GM21717 (cell line): ENCODE data around the gene OPCML.

Experiments used
- ATAC-seq: cut with Tn5 transposase; IDR thresholded peaks from one replicate; pipeline ENCODE4 v1.9.1; 2021; ENCODE audit warnings: mild to moderate bottlenecking, moderate library complexity; ENCODE audit not compliant: unreplicated experiment

The OPCML gene

DNA sequence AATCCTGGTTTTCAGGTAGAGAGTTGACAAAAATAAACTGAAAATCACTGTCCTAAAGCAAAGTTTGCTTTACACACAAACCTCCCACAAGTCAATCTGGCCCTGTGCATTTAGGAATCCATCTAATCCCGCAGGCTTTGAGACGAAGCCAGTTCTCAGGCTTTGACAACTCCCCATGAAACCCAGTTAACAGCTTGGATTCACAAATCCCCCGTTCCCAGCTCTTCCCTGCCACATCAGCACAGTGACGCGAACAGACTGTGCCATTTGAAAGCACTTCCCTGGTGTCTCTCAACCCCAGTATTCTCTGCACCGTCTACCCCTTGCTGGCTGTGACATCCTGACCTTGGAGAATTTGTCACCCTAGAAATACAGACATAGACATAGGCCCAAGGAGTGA lies 117.8 kb downstream of the OPCML start:
- no peak for ATAC-seq

DNA sequence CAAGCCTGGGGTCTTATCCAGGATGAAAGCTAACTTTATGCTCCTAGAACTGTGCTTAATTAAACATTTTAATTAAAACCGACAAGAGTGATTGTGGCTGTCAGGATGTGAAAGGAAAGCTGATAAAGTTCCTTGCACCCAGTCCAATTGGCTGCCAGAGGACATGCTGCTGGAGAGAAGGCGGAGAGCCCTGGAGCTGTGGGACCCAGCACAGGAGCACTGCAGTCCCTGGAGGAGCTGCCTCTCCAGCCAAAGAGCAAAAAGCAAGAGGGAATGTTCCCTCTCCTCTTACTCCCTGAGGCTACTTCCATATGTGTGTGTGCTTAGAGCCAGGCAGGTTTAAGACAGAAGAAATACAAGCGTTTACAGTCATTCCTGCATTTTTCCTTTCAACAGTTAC lies 118.6 kb downstream of the OPCML start:
- ATAC-seq: no peak

DNA sequence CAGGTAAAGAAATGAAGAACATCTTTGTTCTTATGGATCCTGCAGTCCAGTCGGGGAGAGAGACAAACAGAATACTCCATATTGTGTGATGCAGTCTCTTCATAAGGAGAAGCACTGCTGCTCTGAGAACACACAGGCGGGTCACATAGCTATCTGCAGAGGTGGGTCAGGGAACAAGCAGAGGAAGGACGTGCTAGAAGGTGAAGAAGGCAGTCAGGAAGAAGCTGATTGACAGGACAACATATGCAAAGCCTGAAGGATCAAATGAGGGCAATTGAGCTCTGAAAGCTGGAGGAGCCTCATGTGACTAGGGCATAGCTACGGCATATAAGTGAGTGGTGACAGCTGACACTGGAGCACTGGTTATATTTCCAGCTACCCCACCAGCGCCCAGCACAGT lies 122.5 kb downstream of the OPCML start:
- no peak for ATAC-seq

DNA sequence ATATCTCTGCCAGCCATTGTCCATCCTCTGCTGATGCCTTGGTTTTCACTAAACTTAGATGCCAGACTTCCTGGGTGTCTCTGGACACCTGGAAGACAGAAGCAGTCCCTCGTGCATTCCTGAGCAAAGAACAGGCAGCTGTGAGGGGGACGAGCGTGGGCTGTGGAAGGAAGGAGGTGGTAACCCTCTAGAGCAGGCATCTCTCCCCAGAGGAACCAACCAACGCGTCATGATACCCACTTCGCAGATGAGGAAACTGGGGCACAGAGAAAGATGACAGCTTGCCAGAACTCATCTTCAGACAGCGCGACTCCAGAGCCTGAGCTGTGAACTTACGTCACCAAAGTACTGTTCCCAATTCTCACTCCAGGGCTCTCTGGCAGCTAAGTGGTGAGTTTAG lies 123.4 kb downstream of the OPCML start:
- ATAC-seq: no peak

DNA sequence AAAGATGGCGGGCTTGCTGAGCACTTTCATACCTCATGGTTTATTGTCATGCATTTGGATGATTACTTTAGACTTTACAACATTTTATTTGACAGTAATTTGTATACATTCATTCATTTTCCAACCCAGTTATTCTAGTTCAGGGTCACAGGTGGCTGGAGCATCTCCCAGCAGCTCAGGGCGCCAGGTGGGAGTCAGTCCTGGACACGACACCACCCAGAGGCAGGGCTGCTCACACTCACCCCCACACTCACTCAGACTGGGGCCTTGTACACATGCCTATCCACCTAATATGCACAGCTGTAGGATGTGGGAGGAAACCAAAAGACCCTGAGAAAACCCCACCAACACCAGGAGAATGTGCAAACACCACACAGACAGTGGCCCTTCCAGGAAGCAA lies 123.9 kb downstream of the OPCML start:
- no peak for ATAC-seq

DNA sequence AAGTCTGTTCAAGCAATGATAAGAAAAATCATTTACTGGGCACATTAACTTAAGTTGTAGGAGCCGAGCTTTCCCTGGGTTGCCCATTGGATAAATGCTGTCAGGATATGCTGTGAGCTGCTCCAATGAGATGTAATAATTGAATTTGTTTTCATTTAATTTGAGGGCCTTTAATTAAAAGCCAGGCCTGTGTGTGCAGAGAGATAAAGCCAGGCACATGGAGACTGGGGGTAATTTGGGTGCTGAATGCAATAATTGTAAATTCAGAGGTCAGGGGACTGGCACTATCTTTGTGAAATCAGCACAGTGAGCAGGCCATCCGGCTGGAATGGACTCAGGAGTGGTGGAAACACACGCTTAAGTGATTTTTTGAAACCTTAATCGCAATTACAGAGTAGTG lies 125.8 kb downstream of the OPCML start:
- no peak for ATAC-seq

DNA sequence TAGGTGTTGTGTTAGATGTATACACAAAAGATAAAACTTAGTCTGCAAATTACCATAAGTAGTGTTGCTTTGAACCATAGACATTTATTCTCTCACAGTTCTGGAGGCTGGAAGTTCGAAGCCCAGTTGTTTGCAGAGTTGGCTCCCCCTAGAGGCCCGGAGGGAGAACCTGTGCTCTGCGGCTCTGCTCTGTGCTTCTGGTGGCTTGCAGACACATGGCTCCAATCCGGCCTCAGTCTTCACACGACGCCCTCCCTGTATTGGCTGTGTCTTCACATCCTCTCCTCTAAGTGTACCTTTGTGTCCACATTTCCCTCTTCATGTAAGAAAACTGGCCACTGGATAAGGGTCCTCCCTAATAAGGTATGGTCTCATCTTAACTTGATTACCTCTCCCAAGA lies 128.4 kb downstream of the OPCML start:
- ATAC-seq: no peak

DNA sequence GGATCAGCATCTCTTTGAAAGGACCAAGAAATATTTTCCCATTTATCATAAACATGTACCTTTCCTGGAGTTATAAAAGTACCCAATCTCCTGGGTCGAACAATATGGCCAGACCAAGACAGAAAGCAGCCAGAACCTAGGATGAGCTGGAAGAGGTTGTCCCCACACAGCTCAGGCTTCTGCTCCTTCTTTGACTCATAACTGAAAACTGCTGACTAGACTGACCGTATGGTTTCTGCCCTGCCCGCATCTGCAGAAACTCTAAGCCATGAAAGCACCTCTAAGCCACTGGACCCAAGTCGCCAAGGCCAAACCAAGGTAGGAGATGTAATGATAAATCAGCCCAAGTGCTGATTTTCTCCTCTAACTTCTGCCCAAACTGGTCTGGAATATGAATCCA lies 129.8 kb downstream of the OPCML start:
- ATAC-seq: no peak

DNA sequence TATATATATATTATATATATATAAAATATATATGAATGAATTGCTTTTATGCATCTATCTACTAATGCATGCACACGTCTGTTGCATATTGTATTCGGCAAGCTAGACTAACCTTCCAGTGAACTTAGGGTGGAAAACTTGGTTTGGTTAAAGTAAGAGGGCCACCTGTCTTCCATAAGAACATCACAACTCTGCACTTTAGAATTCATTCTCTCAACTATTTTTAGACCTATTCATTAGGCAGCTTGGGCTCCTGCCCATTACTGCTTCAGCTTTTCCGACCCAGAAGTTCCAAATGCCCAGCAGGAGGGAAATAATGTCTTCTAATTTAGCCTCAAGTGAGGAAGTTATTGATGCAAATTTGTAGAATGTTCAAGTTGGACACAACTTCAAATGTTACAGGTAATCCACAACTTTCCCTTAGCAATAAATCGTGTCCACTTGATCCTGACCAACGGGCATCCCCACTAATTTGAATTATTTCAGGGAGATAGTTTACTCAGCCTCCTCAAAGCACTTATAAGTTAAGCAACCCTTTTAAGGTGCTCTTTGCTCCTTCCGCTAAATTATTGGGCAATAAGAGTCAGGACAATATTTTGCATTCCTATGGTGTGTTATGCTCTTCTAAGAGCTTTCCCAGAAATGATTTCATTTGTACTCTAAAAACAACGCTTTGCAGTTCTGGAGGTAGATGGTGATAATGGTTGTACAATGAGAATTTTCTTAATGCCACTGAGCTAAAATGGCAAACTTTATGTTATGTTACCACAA lies 132.3 kb downstream of the OPCML start:
- ATAC-seq: no peak

DNA sequence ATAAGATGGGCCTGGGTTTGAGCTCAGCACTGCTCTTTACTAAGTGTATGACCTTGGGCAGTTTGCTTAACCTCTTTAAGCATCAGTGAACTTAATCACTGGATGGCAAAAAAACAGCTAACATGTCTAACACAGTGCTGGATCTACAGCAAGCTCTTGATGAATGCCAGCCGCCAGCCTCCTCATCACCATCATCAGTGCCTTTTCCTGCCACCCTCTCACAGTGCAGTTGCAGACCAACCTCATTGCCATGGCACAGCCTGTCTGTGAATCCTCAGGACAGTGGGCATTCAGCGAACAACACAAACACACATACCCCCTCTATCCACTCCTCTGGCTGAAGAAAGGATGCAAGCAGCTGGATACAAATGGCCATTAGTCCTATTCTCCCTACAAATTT lies 133.0 kb downstream of the OPCML start:
- ATAC-seq: no peak

DNA sequence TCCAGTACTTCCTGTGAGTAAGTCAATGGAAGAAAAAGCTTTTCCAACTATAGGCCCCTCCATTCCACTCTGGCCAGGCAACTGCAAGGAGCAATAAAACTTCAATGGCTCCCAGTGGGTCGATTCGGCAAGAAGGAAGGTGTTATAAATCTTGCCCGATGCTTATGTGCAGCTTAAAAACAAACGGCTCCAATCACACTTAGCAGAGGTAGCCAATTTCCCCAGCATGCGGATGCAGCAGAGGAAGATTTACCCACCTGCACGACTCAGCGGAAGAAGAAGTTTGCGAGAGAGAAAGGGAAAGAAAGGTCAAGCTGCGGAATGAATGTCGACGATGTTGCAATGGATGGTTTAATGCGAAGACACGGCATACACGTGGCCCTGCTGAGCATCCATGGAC lies 141.5 kb downstream of the OPCML start:
- ATAC-seq: no peak

DNA sequence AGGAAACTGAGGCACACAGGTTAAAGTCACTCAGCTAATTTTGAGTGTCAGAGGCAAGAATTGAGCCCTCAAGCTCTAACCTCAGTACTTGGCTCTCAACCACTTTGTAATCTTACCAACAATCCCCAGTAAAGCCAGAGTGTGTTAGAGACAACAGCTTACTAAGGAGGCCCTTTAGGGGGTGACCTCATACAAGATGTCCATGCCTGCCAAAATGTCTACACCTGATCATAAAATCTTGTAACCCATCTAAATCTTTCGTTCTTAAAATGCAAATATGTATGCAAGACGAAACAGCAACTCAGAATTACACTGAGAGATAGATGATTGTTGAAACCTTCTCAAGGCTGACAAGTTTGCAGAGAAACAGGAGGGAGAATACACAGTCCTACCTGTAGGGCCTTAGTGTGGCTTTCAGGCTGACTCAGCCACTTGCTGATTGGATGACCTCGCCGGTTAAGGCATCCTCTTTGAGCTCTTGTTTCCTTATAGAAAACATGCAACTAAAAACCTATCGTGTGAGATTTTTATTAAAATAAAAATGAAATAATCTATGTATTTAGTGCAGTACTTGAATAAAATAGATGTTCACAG lies 143.2 kb downstream of the OPCML start:
- no peak for ATAC-seq

DNA sequence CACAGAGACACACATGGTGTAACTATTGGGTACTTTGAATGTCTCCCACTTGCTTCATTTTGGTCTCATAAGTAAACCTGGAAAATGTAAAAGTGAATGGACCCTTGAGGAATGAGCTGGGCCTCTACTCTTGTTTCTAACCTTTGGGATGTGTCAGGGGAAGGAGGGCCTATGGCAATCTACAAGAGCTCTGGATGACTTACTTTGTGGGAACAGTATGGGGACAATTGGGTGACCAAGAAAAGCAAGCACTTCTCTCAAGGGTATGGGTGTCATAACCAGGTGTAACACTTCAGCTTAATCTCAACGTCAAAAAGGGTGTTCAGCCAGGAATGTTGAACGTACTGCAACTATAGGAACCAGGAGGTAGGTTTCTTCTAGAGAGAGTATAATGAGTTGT lies 144.0 kb downstream of the OPCML start:
- ATAC-seq: no peak

DNA sequence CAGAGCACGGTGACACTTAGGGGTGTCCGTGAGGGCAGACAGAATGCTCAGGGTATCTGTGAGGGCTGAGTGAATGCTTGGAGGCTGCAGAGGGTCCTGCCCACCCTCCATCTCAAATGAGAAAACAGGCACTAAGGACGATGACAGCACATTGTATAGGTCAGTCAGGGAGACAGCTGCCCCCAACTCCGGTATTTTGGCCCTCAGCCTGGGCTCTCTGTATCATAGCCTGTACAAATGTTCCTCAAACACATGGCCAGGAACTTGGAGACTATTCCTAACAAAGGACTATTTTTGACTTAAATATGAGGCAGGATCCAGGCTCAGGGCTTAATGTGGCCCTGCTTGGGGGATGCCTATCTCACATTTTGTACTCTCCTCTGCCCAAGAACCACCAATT lies 145.4 kb downstream of the OPCML start:
- no peak for ATAC-seq

DNA sequence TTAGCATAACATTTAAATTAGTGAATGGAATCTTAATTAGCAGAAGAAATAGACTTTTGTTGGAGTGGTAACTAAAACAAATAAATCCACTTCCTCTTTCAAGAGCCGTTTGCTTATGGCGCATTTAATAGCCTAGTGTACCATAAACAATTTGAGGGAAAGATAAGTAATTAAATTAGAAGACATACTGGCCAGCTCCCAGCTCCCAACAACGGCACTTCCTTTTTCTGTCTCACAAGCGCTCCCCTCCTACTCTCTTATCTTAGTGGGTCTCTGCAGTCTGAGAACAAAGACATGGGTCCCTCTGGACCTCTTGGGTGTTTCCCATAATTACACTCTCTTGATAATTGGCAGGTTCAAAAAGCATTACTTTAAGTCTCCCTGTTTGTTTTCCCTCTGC lies 146.0 kb downstream of the OPCML start:
- no peak for ATAC-seq

DNA sequence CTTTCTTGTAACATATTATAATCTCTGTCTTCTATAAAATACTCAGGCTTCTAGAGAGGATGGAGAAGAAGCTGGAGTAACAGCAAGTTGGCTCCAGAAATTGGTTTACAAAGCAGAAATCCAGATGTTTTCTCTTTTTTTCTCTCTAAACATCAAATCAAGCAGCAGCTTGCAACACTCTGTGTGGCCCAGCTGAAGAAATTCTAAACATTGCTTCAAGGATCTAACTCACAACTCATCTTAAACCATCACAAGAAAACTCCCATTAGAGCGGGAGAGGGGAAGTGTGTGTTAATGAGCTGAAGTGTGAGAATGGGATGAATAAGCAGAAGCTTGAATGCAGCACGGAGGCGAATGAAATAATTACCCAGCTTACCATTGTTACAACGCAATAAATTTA lies 146.5 kb downstream of the OPCML start:
- no peak for ATAC-seq

DNA sequence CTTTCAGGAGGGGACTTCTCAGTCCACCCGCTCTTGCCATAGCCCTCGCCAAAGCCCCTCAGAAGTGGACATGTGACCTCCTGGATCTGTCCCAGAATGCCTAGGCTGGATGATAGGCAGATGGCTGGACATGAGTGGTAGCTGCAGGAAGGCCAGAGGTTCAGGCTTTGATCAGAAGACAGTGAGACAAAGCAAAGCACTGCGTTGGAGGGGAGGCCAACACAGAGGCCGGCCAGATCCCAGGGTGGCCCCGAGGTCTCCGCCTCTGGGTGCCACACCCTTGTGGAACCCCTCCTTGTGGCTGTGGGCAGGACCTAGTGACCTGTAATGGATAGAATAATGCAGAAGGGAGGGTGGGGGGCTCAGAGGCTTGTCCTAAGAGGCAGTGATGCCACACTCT lies 147.6 kb downstream of the OPCML start:
- ATAC-seq: no peak

DNA sequence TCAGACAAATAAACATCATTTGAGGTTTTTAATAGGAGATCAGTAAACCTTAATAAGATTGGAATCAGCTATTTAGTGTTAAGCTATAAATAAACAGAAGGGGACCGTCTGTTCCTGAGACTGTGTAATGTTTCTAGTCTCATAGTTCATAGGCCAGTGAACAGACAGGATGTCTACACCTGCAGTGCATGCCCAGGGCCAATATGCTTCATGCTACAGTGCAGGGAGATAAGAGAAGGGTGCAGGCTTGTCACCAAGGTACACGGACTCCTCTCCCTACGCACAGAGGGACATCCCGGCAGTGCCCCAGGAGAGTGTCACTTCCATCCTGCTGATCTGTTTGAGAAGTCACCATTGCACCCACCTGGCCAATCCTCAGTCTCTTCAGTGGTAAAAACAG lies 148.6 kb downstream of the OPCML start:
- no peak for ATAC-seq

DNA sequence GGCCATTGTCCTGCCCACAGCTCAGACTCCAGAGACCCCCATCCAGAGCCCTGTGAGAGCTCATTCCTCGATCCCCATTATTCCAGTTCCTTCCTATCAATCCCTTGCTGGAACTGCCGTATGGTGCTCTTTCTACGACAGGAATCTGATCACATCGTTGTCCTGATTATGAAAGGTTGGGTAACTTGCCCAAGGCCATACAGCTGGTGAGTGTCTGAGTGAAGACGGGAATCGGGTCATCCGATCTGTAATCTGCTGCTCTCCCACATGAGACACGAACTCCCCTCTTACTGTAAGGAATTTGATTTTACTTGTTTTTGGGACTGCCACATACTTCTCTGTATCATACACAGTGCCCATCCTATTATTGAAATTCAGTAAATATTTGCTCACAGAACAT lies 149.1 kb downstream of the OPCML start:
- ATAC-seq: no peak

DNA sequence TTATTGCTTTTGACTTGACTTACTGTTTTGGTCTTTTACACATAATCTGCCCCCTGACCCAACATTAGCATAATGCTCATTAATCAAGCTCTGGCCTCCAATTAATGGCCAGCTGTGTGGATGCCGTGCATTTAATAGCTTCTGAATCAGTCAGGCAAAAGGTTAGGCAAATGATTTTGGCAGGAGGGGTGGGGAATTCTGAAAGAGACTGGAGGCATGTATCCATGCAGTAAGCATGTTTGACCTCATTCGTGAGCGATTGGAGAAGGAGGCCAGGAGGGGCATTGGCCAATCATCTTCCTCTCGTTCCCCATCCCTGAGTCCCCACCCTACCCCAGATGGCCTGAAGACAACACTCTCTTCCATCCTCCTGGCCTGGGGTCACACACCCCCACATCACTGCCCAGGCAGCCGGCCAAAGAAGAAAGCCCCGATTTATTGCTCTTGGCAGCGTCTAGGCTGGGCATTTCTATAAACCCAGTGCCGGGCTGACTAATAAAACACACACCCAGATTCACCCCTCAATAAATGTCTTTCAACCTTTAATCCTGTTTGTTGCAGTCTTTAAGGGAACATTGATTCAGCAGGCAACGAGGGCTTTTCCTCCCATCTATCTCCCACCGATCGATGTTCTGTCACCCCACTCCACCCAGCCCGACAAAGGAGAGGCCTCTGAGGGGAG lies 150.0 kb downstream of the OPCML start:
- ATAC-seq: no peak

DNA sequence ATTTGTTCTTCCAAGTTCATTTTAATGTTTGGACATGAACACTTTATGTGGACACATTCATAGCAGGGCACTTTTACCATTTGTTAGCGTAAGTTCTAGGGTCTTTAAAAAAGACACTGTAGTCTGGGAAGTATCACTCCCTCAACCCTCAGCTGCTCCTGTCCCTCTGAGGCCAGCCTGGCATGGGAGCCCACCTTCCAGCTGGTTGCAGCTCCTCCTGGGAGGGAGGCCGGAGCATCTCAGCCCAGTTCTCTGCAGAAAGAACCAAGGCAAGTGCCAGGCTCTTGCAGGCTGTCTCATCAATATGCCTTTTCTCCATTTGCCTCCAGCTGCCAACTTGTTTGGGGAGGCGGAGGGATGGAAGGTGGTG lies 150.6 kb downstream of the OPCML start:
- ATAC-seq: no peak

DNA sequence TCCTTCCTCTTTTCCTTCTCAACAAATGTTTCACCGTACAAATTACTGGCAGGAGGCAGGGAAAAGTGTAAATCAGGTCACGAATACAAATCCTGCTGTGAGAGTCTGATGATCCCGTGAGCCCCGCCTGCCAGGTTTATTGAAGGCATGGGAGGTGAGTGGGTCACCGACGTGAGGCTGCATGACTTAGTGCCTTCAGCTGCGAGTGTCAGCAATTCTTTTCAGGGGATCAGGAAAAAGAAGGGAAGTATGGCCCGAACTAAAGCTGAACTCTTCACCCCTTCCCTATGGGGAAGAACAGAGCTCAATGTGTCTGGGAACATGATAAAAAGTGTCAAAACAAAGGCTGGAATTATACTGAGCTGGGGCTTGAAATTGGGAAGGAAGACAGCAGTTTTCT lies 166.2 kb downstream of the OPCML start:
- ATAC-seq: no peak

DNA sequence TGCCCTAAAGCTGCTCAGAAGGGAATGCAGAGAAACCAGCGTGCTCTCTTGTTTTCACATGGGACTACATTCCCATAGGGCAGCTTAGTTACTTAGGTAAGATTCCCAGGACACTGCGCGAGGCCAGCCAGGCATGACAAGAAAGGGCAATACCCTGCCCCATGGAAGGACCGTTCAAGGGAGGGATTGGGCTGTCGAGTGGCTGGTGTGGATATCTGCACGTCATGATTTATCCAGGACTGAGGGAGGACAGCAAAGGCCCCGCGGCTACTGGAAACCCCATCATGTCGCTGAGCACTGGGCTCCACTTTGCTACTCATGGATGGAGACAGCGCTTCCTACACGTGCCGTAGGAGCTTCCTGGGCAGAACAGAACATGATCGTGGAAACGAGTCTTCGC lies 169.4 kb downstream of the OPCML start:
- ATAC-seq: no peak
